Esophagus muscularis mucosa (tissue), 4 donors: Measurements from ENCODE around the gene PIK3C2A. TPM values are rescaled to one million over a fixed set of nuclear protein-coding genes. Genes with fewer than 3 reads are reported as not detected.

Experiments used
- DNase-seq: peaks from one replicate; pipeline ENCODE4 v3.0.0-alpha.2; 2017; ENCODE audit errors: extremely low spot score
- H3K27ac ChIP-seq, 4 donors: fragments of 200-600 bp; sonication (generic); replicated peaks in 1 of 4; 1 replicate in 3 of 4; 2 replicates in 1 of 4; pipeline ENCODE4 v1.5.1; 2016 to 2019; ENCODE audit warnings: mild to moderate bottlenecking in 1 of 4
- H3K27me3 ChIP-seq, 4 donors: fragments of 200-600 bp; sonication (generic); one replicate each; pipeline versions ENCODE4 v1.5.1 to v1.6.0; 2016 to 2019
- H3K36me3 ChIP-seq, 4 donors: fragments of 200-600 bp; sonication (generic); one replicate each; pipeline ENCODE4 v1.5.1; 2016 to 2019
- H3K4me1 ChIP-seq, 4 donors: fragments of 200-600 bp; sonication (generic); one replicate each; pipeline ENCODE4 v1.5.1; 2016 to 2019
- H3K4me3 ChIP-seq, 4 donors: fragments of 200-600 bp; sonication (generic); 1 replicate in 2 of 4; 2 replicates in 2 of 4; pipeline ENCODE4 v1.5.1; 2016 to 2019; ENCODE audit warnings: mild to moderate bottlenecking in 4 of 4, moderate library complexity in 1 of 4
- H3K9me3 ChIP-seq, 4 donors: fragments of 200-600 bp; sonication (generic); 1 replicate in 3 of 4; 2 replicates in 1 of 4; pipeline ENCODE4 v1.5.1; 2016 to 2019
- EP300 ChIP-seq: sonication (generic); formaldehyde crosslinking; IDR thresholded peaks from one replicate; pipeline ENCODE4 v1.6.1; 2017; ENCODE audit warnings: antibody characterized with exemption
- POLR2A ChIP-seq: fragments of 450-650 bp; IDR thresholded peaks from one replicate; pipeline ENCODE4 v1.6.1; 2017; ENCODE audit warnings: antibody characterized with exemption, moderate library complexity, mild to moderate bottlenecking, low read depth
- POLR2AphosphoS5 ChIP-seq, 2 donors: sonication (generic); formaldehyde crosslinking; IDR thresholded peaks; one replicate each; pipeline ENCODE4 v1.6.1; 2017; ENCODE audit warnings: antibody characterized with exemption in 2 of 2
- WGBS: methylation state at CpG from one replicate; pipeline ENCODE4 v1.1.5; 2018; 5-methylcytosine and 5-hydroxymethylcytosine counted together
- intact Hi-C: fragments of 100-400 bp; cut with DNase I; formaldehyde crosslinking; loops from one replicate; pipeline ENCODE4 v1.15.1; 2023
- total RNA-seq, 4 donors: library from RNA; depleted of rRNA; stranded (reverse); fragments of >200 nt; gene quantifications; one replicate each; pipeline versions ENCODE4 v1.1.0 to v1.2.1, GENCODE V29; 2016
- TF ChIP-seq, protein P1 (sequence below), 3 experiments: fragments of 200-600 bp in 2 of 3; fragments of 450-650 bp in 1 of 3; sonication (generic) in 2 of 3; IDR thresholded peaks; one replicate each; pipeline ENCODE4 v1.5.1; 2017 to 2019; ENCODE audit warnings: antibody characterized with exemption in 3 of 3, mild to moderate bottlenecking in 2 of 3, moderate library complexity in 1 of 3

PIK3C2A gene
- total RNA-seq, 4 donors from 2014 or later: 62.1 to 85.3 (median 72.7) TPM

DNA sequence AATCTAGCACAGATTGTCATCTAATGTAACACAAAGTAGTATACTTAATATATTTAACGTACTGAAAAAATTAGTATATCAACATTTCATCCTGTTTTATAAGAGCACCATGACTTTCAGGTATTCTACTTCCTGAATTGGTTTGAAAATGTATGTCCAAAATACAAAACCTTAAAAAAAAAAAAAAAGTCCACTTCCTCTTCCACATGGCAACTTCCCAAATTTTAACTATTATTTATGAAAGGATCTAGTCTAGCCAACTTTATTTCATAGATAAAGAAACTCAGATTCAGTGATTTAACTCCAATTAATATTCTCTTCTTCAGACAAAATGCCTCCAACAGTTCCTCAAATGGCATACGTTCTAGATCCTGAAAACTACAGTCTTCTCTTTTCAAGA is 44.0 kb downstream of the PIK3C2A start:
- Histone ChIP-seq H3K9me3 (no peaks in the 10 kb centered on the region), H3K4me1 (peaks cover 52 to 69% (median 57%) of the 10 kb centered on the region in 4 donors), H3K27ac (no peak overlapping the region), H3K4me3 (no peak overlapping the region), H3K27me3 (no peaks in the 10 kb centered on the region), H3K36me3 (peaks cover 0 to 21% (median 11%) of the 10 kb centered on the region in 4 donors)
- WGBS: 62% methylated on average over 2 of the region's 2 CpGs
- TF ChIP-seq, protein P1, sequence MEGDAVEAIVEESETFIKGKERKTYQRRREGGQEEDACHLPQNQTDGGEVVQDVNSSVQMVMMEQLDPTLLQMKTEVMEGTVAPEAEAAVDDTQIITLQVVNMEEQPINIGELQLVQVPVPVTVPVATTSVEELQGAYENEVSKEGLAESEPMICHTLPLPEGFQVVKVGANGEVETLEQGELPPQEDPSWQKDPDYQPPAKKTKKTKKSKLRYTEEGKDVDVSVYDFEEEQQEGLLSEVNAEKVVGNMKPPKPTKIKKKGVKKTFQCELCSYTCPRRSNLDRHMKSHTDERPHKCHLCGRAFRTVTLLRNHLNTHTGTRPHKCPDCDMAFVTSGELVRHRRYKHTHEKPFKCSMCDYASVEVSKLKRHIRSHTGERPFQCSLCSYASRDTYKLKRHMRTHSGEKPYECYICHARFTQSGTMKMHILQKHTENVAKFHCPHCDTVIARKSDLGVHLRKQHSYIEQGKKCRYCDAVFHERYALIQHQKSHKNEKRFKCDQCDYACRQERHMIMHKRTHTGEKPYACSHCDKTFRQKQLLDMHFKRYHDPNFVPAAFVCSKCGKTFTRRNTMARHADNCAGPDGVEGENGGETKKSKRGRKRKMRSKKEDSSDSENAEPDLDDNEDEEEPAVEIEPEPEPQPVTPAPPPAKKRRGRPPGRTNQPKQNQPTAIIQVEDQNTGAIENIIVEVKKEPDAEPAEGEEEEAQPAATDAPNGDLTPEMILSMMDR (IDR thresholded peaks at IDR 0.05): no peak
- TF ChIP-seq POLR2AphosphoS5 (IDR thresholded peaks at IDR 0.05): no peak
- intact Hi-C loops: no loop called here
- DNase-seq: no peak

DNA sequence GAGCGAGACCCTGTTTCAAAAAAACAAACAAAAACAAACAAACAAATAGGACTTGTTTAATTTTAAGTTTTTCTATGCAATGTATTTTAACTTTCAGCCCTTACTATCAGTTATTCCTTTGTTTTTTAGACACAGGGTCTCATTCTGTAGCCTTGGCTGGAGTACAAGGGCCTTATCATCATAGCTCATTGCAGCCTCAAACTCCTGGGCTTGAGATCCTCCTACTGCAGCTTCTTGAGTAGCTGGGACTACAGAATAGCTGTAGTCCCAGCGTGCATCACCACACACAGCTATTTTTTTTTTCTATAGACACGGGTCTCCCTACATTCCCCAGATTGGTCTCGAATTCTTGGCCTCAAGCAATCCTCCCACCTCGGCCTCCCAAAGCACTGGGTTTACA is 44.5 kb downstream of the PIK3C2A start:
- peaks cover 0 to 16% (median 7%) of the 10 kb centered on the region in 4 donors for H3K36me3 ChIP-seq
- no peaks in the 10 kb centered on the region for H3K27me3 ChIP-seq
- H3K9me3 ChIP-seq: no peaks in the 10 kb centered on the region
- H3K4me1 ChIP-seq: peaks cover 52 to 69% (median 57%) of the 10 kb centered on the region in 4 donors
- no peak overlapping the region for H3K27ac ChIP-seq
- TF ChIP-seq POLR2A: no peak
- TF ChIP-seq, protein P1 (IDR thresholded peaks at IDR 0.05): no peak
- no peak for TF ChIP-seq POLR2AphosphoS5 (IDR thresholded peaks at IDR 0.05)
- TF ChIP-seq EP300: no peak
- DNase-seq: no peak
- H3K4me3 ChIP-seq: no peak overlapping the region
- intact Hi-C loops: no loop called here
- 98% methylated on average over 5 of the region's 5 CpGs for WGBS

DNA sequence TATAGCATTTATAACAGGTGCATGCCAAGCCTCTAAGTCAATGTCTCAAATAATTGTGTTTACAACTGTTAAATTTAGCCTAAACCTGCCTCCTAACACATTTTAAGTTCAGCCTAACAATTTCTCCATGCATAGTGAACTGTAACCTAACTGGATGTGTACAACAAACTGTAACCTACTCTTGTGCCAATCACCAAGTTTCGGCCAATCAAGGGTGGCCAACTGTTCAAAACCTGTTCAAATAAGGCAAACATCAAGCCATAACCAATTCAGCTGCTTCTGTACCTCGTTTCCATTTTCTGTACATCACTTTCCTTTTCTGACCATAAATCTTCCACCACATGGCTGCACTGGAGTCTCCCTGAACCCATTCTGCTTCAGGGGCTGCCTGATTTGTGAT is 45.4 kb downstream of the PIK3C2A start:
- Histone ChIP-seq H3K27me3 (no peaks in the 10 kb centered on the region), H3K4me3 (no peak overlapping the region), H3K4me1 (peaks cover 52 to 69% (median 57%) of the 10 kb centered on the region in 4 donors), H3K9me3 (no peaks in the 10 kb centered on the region), H3K27ac (peak overlapping the region in 2 of 4 donors; percentile 44 to 55), H3K36me3 (peaks cover 0 to 8% (median 2%) of the 10 kb centered on the region in 4 donors)
- intact Hi-C loops: no loop called here
- WGBS: 75% methylated on average over 2 of the region's 2 CpGs
- no peak for DNase-seq
- TF ChIP-seq, protein P1 (IDR thresholded peaks at IDR 0.05): no peak
- TF ChIP-seq POLR2AphosphoS5 (IDR thresholded peaks at IDR 0.05) (no peak), POLR2A (no peak), EP300 (no peak)

DNA sequence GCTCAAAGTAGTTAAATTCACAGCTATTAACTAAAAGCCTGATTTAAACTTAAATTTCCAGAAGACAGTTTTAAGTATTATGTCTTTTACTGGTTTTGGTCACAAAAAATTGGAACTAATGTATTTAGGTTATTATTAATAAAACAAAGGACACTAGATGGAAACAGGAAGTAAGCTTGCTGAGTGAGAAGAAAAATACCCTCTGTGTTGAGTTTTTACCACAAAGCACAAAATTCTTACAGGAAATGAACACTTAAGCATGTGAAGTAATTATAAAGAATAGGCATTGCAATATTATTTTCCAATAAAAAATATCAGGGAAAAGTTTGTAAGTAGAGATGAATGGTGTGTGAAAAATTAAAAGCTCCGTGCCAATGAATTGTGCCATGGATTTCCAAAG is 46.3 kb downstream of the PIK3C2A start:
- no peak for DNase-seq
- WGBS: 81% methylated on average over 1 of the region's 1 CpG
- intact Hi-C loops: no loop called here

More for the DNA sequence above, 46.3 kb downstream of the PIK3C2A start:
- H3K27ac ChIP-seq: peak overlapping the region in 3 of 4 donors; percentile 17 to 55 (median 44)
- no peaks in the 10 kb centered on the region for H3K27me3 ChIP-seq
- no peak overlapping the region for H3K4me3 ChIP-seq
- peaks cover 0 to 3% (median 0%) of the 10 kb centered on the region in 4 donors for H3K36me3 ChIP-seq
- no peaks in the 10 kb centered on the region for H3K9me3 ChIP-seq
- TF ChIP-seq POLR2A (no peak), EP300 (no peak), POLR2AphosphoS5 (IDR thresholded peaks at IDR 0.05) (no peak)
- TF ChIP-seq, protein P1 (IDR thresholded peaks at IDR 0.05): no peak
- H3K4me1 ChIP-seq: peaks cover 52 to 69% (median 57%) of the 10 kb centered on the region in 4 donors
